ENCODE measurements around the gene MRPL10.

Gene MRPL10

GRCh38 chr17:47851764-47852112 lies 20.4 kb upstream of the MRPL10 start:
- no peak for TF ChIP-seq CTCF (IDR thresholded peaks at IDR 0.05; ENCODE audit: control extremely low read depth, extremely low read depth, low read depth, missing control alignments)
- CTCF ChIA-PET, result interaction anchor here (1.0 to 25.0 kb wide), 3 partner anchors 7 to 98 kb away, joined by 4 to 687 read pairs (median 152); partner anchors contain the start of genes SCRN2 and SP2
- POLR2A ChIA-PET, result no interaction called here
- no peak for DNase-seq (ENCODE audit: extremely low spot score)

GRCh38 chr17:47850692-47851573 lies 19.6 kb upstream of the MRPL10 start, which contains the start of gene SP6:
Gene SP6, minus strand, starts transcription at chr17:47851163. Its CDS starts 2,734 bp downstream, at chr17:47848429.
- peak; percentile 70 for DNase-seq (ENCODE audit: extremely low spot score)
- peak; percentile 5 for TF ChIP-seq CTCF (IDR thresholded peaks at IDR 0.05; ENCODE audit: control extremely low read depth, extremely low read depth, low read depth, missing control alignments)
- POLR2A ChIA-PET, result no interaction called here
- CTCF ChIA-PET, result interaction anchor here (2.4 to 25.0 kb wide), 3 partner anchors 6 to 36 kb away, joined by 8 to 687 read pairs (median 152); partner anchors contain the start of genes SCRN2 and SP2

GRCh38 chr17:47850373-47850691 lies 19.0 kb upstream of the MRPL10 start:
- TF ChIP-seq CTCF (IDR thresholded peaks at IDR 0.05; ENCODE audit: control extremely low read depth, extremely low read depth, low read depth, missing control alignments), result no peak
- no peak for DNase-seq (ENCODE audit: extremely low spot score)
- ChIA-PET POLR2A (no interaction called here), CTCF (interaction anchor here (2.4 to 25.0 kb wide), 3 partner anchors 6 to 37 kb away, joined by 8 to 687 read pairs (median 152); partner anchors contain the start of genes SCRN2 and SP2)

- CTCF ChIA-PET, result interaction anchor here (0.9 to 25.0 kb wide), 11 partner anchors 8 to 170 kb away, joined by 3 to 687 read pairs (median 3); partner anchors contain the start of genes SP2 and SP6
These were observed 16.8 kb upstream of the MRPL10 start for GRCh38 chr17:47848198-47848513.

GRCh38 chr17:47847341-47848197 lies 16.2 kb upstream of the MRPL10 start:
- no peak for DNase-seq (ENCODE audit: extremely low spot score)
- ChIA-PET CTCF (interaction anchor here (0.8 to 25.0 kb wide), 15 partner anchors 8 to 170 kb away, joined by 3 to 687 read pairs (median 3); partner anchors contain the start of genes SP2 and SP6), POLR2A (no interaction called here)
- peak; percentile 42 for TF ChIP-seq CTCF (IDR thresholded peaks at IDR 0.05; ENCODE audit: control extremely low read depth, extremely low read depth, low read depth, missing control alignments)

More at GRCh38 chr17:47848198-47848513, 16.8 kb upstream of the MRPL10 start:
- TF ChIP-seq CTCF (IDR thresholded peaks at IDR 0.05; ENCODE audit: control extremely low read depth, extremely low read depth, low read depth, missing control alignments), result no peak
- POLR2A ChIA-PET, result no interaction called here
- no peak for DNase-seq (ENCODE audit: extremely low spot score)

- no peak for DNase-seq (ENCODE audit: extremely low spot score)
- TF ChIP-seq CTCF (IDR thresholded peaks at IDR 0.05; ENCODE audit: control extremely low read depth, extremely low read depth, low read depth, missing control alignments), result no peak
- ChIA-PET POLR2A (no interaction called here), CTCF (interaction anchor here (0.8 to 25.0 kb wide), 13 partner anchors 9 to 171 kb away, joined by 3 to 687 read pairs (median 4); partner anchors contain the start of genes SP2 and SP6)
These were observed 15.5 kb upstream of the MRPL10 start for GRCh38 chr17:47846716-47847340.

All from GM10248 (cell line).